GM23338 (cell line): Measurements from ENCODE around the gene KIF3B.

Experiments
- CREB1 ChIP-seq: fragments of 250-450 bp; sonication (Bioruptor Pico); IDR thresholded peaks from 2 replicates; pipeline ENCODE4 v1.5.0; 2020; ENCODE audit warnings: low read depth, mild to moderate bottlenecking, moderate library complexity
- CTCF ChIP-seq, 2 experiments: fragments of 200-600 bp in 1 of 2; sonication (generic) in 1 of 2; conservative IDR thresholded peaks; 2 replicates each; pipeline versions ENCODE4 v1.5.1 to v1.6.1; 2016 to 2017; ENCODE audit warnings: antibody characterized with exemption in 2 of 2, low read depth in 2 of 2, mild to moderate bottlenecking in 2 of 2, moderate library complexity in 1 of 2
- EZH2 ChIP-seq: fragments of 200-600 bp; sonication (generic); IDR thresholded peaks from one replicate; pipeline ENCODE4 v1.8.0; 2017; ENCODE audit warnings: antibody characterized with exemption, mild to moderate bottlenecking, low read depth; ENCODE audit not compliant: unreplicated experiment
- EZH2phosphoT487 ChIP-seq: fragments of 200-600 bp; sonication (generic); IDR thresholded peaks from one replicate; pipeline ENCODE4 v1.8.1; 2018; ENCODE audit warnings: antibody characterized with exemption; ENCODE audit not compliant: unreplicated experiment
- JUNB ChIP-seq: IDR thresholded peaks from one replicate; pipeline ENCODE4 v1.6.1; 2016; ENCODE audit warnings: antibody characterized with exemption; ENCODE audit not compliant: unreplicated experiment
- POLR2AphosphoS5 ChIP-seq: IDR thresholded peaks from 2 replicates; pipeline ENCODE4 v1.6.1; 2016; ENCODE audit warnings: antibody characterized with exemption, low read depth
- REST ChIP-seq: IDR thresholded peaks from one replicate; pipeline ENCODE4 v1.6.1; 2018; ENCODE audit warnings: antibody characterized with exemption; ENCODE audit not compliant: unreplicated experiment

GRCh38 chr20:32364554-32365208 lies 87.2 kb downstream of the KIF3B start:
- TF ChIP-seq EZH2phosphoT487 = no peak
- no peak for TF ChIP-seq POLR2AphosphoS5
- TF ChIP-seq CTCF (conservative IDR thresholded peaks at IDR 0.05; ENCODE audit: low read depth in 2 of 2) = no peak
- TF ChIP-seq CREB1 (CRISPR knock-in tag) = no peak
- no peak for TF ChIP-seq REST
- no peak for TF ChIP-seq JUNB
- TF ChIP-seq EZH2 = no peak
